Measurements from ENCODE around the gene ZDHHC18.
A peak's percentile ranks its signal among the peaks of the same experiment; 100 is the strongest.
"Not testable (repeated sequence)": the region's sequence is repeated elsewhere in the genome, so short reads cannot be mapped to it uniquely, and the experiment has no call there.

Gene ZDHHC18

GRCh38 chr1:26864610-26865480, 38.4 kb downstream of the ZDHHC18 start:
- Histone ChIP-seq H3K4me3 (ENCODE audit: low read length) (peak overlapping the region; percentile 84), H3K4me1 (ENCODE audit: control insufficient read depth, insufficient read depth, low read length) (peaks cover 13% of the 10 kb centered on the region), H3K27me3 (ENCODE audit: control insufficient read depth, insufficient read depth, low read length) (no peaks in the 10 kb centered on the region), H3K36me3 (ENCODE audit: insufficient read depth, low read length) (no peaks in the 10 kb centered on the region), H3K9ac (ENCODE audit: low read depth, low read length) (peak overlapping the region; percentile 86), H3K4me2 (ENCODE audit: low read length) (peak overlapping the region; percentile 98), H3K9me3 (replicated peaks; ENCODE audit: low read length) (no peaks in the 10 kb centered on the region)

- not testable (repeated sequence) for H3K9me3 ChIP-seq (replicated peaks; ENCODE audit: low read length); H3K4me1 ChIP-seq (ENCODE audit: control insufficient read depth, insufficient read depth, low read length); H3K9ac ChIP-seq (ENCODE audit: low read depth, low read length); H3K4me3 ChIP-seq (ENCODE audit: low read length); H3K27me3 ChIP-seq (ENCODE audit: control insufficient read depth, insufficient read depth, low read length); H3K4me2 ChIP-seq (ENCODE audit: low read length)
- peaks cover 19% of the 10 kb centered on the region for H3K36me3 ChIP-seq (ENCODE audit: insufficient read depth, low read length)
These were observed 46.6 kb downstream of the ZDHHC18 start for GRCh38 chr1:26873097-26873496.

- no peak overlapping the region for H3K9ac ChIP-seq (ENCODE audit: low read depth, low read length)
- no peak overlapping the region for H3K4me3 ChIP-seq (ENCODE audit: low read length)
These were observed 48.4 kb downstream of the ZDHHC18 start for GRCh38 chr1:26874896-26875295.

GRCh38 chr1:26877326-26877725, 50.8 kb downstream of the ZDHHC18 start:
- Histone ChIP-seq H3K4me3 (ENCODE audit: low read length) (no peak overlapping the region), H3K36me3 (ENCODE audit: insufficient read depth, low read length) (peaks cover 42% of the 10 kb centered on the region), H3K9ac (ENCODE audit: low read depth, low read length) (no peak overlapping the region), H3K4me1 (ENCODE audit: control insufficient read depth, insufficient read depth, low read length) (no peaks in the 10 kb centered on the region), H3K9me3 (replicated peaks; ENCODE audit: low read length) (no peaks in the 10 kb centered on the region), H3K27me3 (ENCODE audit: control insufficient read depth, insufficient read depth, low read length) (no peaks in the 10 kb centered on the region), H3K4me2 (ENCODE audit: low read length) (no peak overlapping the region)

More at GRCh38 chr1:26874896-26875295, 48.4 kb downstream of the ZDHHC18 start:
- Histone ChIP-seq H3K4me2 (ENCODE audit: low read length) (no peak overlapping the region), H3K9me3 (replicated peaks; ENCODE audit: low read length) (no peaks in the 10 kb centered on the region), H3K36me3 (ENCODE audit: insufficient read depth, low read length) (peaks cover 29% of the 10 kb centered on the region), H3K27me3 (ENCODE audit: control insufficient read depth, insufficient read depth, low read length) (no peaks in the 10 kb centered on the region), H3K4me1 (ENCODE audit: control insufficient read depth, insufficient read depth, low read length) (no peaks in the 10 kb centered on the region)

GRCh38 chr1:26879793-26880192, 53.3 kb downstream of the ZDHHC18 start:
- no peaks in the 10 kb centered on the region for H3K27me3 ChIP-seq (ENCODE audit: control insufficient read depth, insufficient read depth, low read length)
- H3K4me1 ChIP-seq (ENCODE audit: control insufficient read depth, insufficient read depth, low read length): no peaks in the 10 kb centered on the region
- H3K36me3 ChIP-seq (ENCODE audit: insufficient read depth, low read length): peaks cover 62% of the 10 kb centered on the region
- no peaks in the 10 kb centered on the region for H3K9me3 ChIP-seq (replicated peaks; ENCODE audit: low read length)
- no peak overlapping the region for H3K4me2 ChIP-seq (ENCODE audit: low read length)
- H3K4me3 ChIP-seq (ENCODE audit: low read length): no peak overlapping the region
- no peak overlapping the region for H3K9ac ChIP-seq (ENCODE audit: low read depth, low read length)

GRCh38 chr1:26881611-26882010, 55.1 kb downstream of the ZDHHC18 start:
- H3K9me3 ChIP-seq (replicated peaks; ENCODE audit: low read length); H3K4me3 ChIP-seq (ENCODE audit: low read length); H3K4me2 ChIP-seq (ENCODE audit: low read length); H3K27me3 ChIP-seq (ENCODE audit: control insufficient read depth, insufficient read depth, low read length); H3K4me1 ChIP-seq (ENCODE audit: control insufficient read depth, insufficient read depth, low read length); H3K9ac ChIP-seq (ENCODE audit: low read depth, low read length): not testable (repeated sequence)
- peaks cover 68% of the 10 kb centered on the region for H3K36me3 ChIP-seq (ENCODE audit: insufficient read depth, low read length)

GRCh38 chr1:26882696-26883463, 56.4 kb downstream of the ZDHHC18 start:
- H3K4me1 ChIP-seq (ENCODE audit: control insufficient read depth, insufficient read depth, low read length): no peaks in the 10 kb centered on the region
- no peaks in the 10 kb centered on the region for H3K27me3 ChIP-seq (ENCODE audit: control insufficient read depth, insufficient read depth, low read length)
- H3K36me3 ChIP-seq (ENCODE audit: insufficient read depth, low read length): peaks cover 58% of the 10 kb centered on the region
- H3K4me3 ChIP-seq (ENCODE audit: low read length): no peak overlapping the region
- H3K4me2 ChIP-seq (ENCODE audit: low read length): no peak overlapping the region
- H3K9ac ChIP-seq (ENCODE audit: low read depth, low read length): no peak overlapping the region
- H3K9me3 ChIP-seq (replicated peaks; ENCODE audit: low read length): no peaks in the 10 kb centered on the region

GRCh38 chr1:26887125-26887524, 60.6 kb downstream of the ZDHHC18 start:
- no peaks in the 10 kb centered on the region for H3K9me3 ChIP-seq (replicated peaks; ENCODE audit: low read length)
- H3K36me3 ChIP-seq (ENCODE audit: insufficient read depth, low read length): peaks cover 55% of the 10 kb centered on the region

GRCh38 chr1:26888231-26888630, 61.7 kb downstream of the ZDHHC18 start:
- Histone ChIP-seq H3K36me3 (ENCODE audit: insufficient read depth, low read length) (peaks cover 55% of the 10 kb centered on the region), H3K4me1 (ENCODE audit: control insufficient read depth, insufficient read depth, low read length) (peaks cover 12% of the 10 kb centered on the region), H3K27me3 (ENCODE audit: control insufficient read depth, insufficient read depth, low read length) (no peaks in the 10 kb centered on the region), H3K4me2 (ENCODE audit: low read length) (peak overlapping the region; percentile 91), H3K9me3 (replicated peaks; ENCODE audit: low read length) (no peaks in the 10 kb centered on the region), H3K4me3 (ENCODE audit: low read length) (no peak overlapping the region), H3K9ac (ENCODE audit: low read depth, low read length) (peak overlapping the region; percentile 94)

More at GRCh38 chr1:26887125-26887524, 60.6 kb downstream of the ZDHHC18 start:
- H3K9ac ChIP-seq (ENCODE audit: low read depth, low read length): no peak overlapping the region
- H3K27me3 ChIP-seq (ENCODE audit: control insufficient read depth, insufficient read depth, low read length): no peaks in the 10 kb centered on the region
- no peak overlapping the region for H3K4me2 ChIP-seq (ENCODE audit: low read length)
- H3K4me1 ChIP-seq (ENCODE audit: control insufficient read depth, insufficient read depth, low read length): peaks cover 12% of the 10 kb centered on the region
- no peak overlapping the region for H3K4me3 ChIP-seq (ENCODE audit: low read length)

GRCh38 chr1:26889551-26890466, 63.3 kb downstream of the ZDHHC18 start, which contains the start of gene GPN2:
TSS of gene GPN2 (minus strand) at chr1:26890283. CDS start at chr1:26890096, 187 bp downstream.
- peak within 1 kb of the TSS; percentile 91 for H3K4me2 ChIP-seq (ENCODE audit: low read length)
- H3K9ac ChIP-seq (ENCODE audit: low read depth, low read length): peak within 1 kb of the TSS; percentile 94
- H3K27me3 ChIP-seq (ENCODE audit: control insufficient read depth, insufficient read depth, low read length): no peaks in the 10 kb centered on the region
- H3K36me3 ChIP-seq (ENCODE audit: insufficient read depth, low read length): peaks cover 54% of the 10 kb centered on the region
- H3K4me1 ChIP-seq (ENCODE audit: control insufficient read depth, insufficient read depth, low read length): peaks cover 12% of the 10 kb centered on the region
- H3K4me3 ChIP-seq (ENCODE audit: low read length): peak within 1 kb of the TSS; percentile 89
- no peaks in the 10 kb centered on the region for H3K9me3 ChIP-seq (replicated peaks; ENCODE audit: low read length)

- Histone ChIP-seq H3K9me3 (replicated peaks; ENCODE audit: low read length) (no peaks in the 10 kb centered on the region), H3K4me3 (ENCODE audit: low read length) (peak overlapping the region; percentile 89), H3K27me3 (ENCODE audit: control insufficient read depth, insufficient read depth, low read length) (no peaks in the 10 kb centered on the region), H3K9ac (ENCODE audit: low read depth, low read length) (peak overlapping the region; percentile 94), H3K4me1 (ENCODE audit: control insufficient read depth, insufficient read depth, low read length) (peaks cover 12% of the 10 kb centered on the region), H3K4me2 (ENCODE audit: low read length) (peak overlapping the region; percentile 91), H3K36me3 (ENCODE audit: insufficient read depth, low read length) (peaks cover 52% of the 10 kb centered on the region)
These were observed 63.9 kb downstream of the ZDHHC18 start for GRCh38 chr1:26890467-26890796.

All from skeletal muscle satellite cell (primary cell).